WTC11 (cell line): ENCODE measurements around the gene OR8B12. TPM values are rescaled to one million over a fixed set of nuclear protein-coding genes. Genes with fewer than 3 reads are reported as not detected.

Source experiments
- ATAC-seq: fragments of 200-7000 bp; cut with Tn5 transposase; 2 replicates; pipeline ENCODE4 v1.10.0; 2021; ENCODE audit warnings: mild to moderate bottlenecking, moderate library complexity
- CTCF ChIA-PET: fragments of 300-600 bp; sonication (Branson Sonifier 250); formaldehyde crosslinking; loops from one replicate; lab custom pipeline; 2021; ENCODE audit warnings: antibody characterized with exemption; lab: Charles Lee
- POLR2A ChIA-PET: fragments of 350-600 bp; sonication (Branson Sonifier 250); formaldehyde crosslinking; loops from one replicate; lab custom pipeline; 2021; ENCODE audit warnings: antibody characterized with exemption; lab: Charles Lee
- DNase-seq: peaks from one replicate; pipeline ENCODE4 v3.0.0; 2021; ENCODE audit warnings: low spot score
- H3K27ac Mint-ChIP-seq: 2 replicates; pipeline ENCODE4 v1.8.0; 2021; ENCODE audit warnings: mixed read lengths
- H3K27me3 Mint-ChIP-seq: 2 replicates; pipeline ENCODE4 v1.8.0; 2021; ENCODE audit warnings: low read depth, mild to moderate bottlenecking, moderate library complexity, mixed read lengths
- H3K36me3 Mint-ChIP-seq: 2 replicates; pipeline ENCODE4 v1.8.0; 2021; ENCODE audit warnings: mixed read lengths
- H3K4me1 Mint-ChIP-seq: 2 replicates; pipeline ENCODE4 v1.8.0; 2022; ENCODE audit warnings: mixed read lengths
- H3K4me3 Mint-ChIP-seq: 2 replicates; pipeline ENCODE4 v1.8.0; 2021; ENCODE audit warnings: mild to moderate bottlenecking, moderate library complexity, mixed read lengths
- H3K9me3 Mint-ChIP-seq: 2 replicates; pipeline ENCODE4 v1.8.0; 2021; ENCODE audit warnings: mixed read lengths
- CREB1 ChIP-seq: sonication (generic); formaldehyde crosslinking; IDR thresholded peaks from 2 replicates; pipeline ENCODE4 v1.8.0; 2023; ENCODE audit warnings: mild to moderate bottlenecking, missing genetic modification reagents
- EMX1 ChIP-seq: fragments of 250-450 bp; sonication (Bioruptor Pico); IDR thresholded peaks from 2 replicates; pipeline ENCODE4 v1.8.0; 2021; ENCODE audit warnings: mild to moderate bottlenecking
- ETV6 ChIP-seq: sonication (generic); formaldehyde crosslinking; IDR thresholded peaks from 2 replicates; pipeline ENCODE4 v1.8.1; 2022; ENCODE audit warnings: mild to moderate bottlenecking, missing genetic modification reagents
- MXD4 ChIP-seq: fragments of 250-450 bp; sonication (Bioruptor Pico); IDR thresholded peaks from 2 replicates; pipeline ENCODE4 v1.8.0; 2021; ENCODE audit warnings: mild to moderate bottlenecking, moderate library complexity, borderline replicate concordance
- NR1H2 ChIP-seq: sonication (generic); formaldehyde crosslinking; IDR thresholded peaks from 2 replicates; pipeline ENCODE4 v1.9.0; 2021; ENCODE audit warnings: mild to moderate bottlenecking, moderate library complexity, missing genetic modification reagents
- TEAD4 ChIP-seq: sonication (generic); formaldehyde crosslinking; IDR thresholded peaks from 2 replicates; pipeline ENCODE4 v1.8.0; 2022; ENCODE audit warnings: mild to moderate bottlenecking, missing genetic modification reagents
- ZNF317 ChIP-seq: sonication (generic); formaldehyde crosslinking; IDR thresholded peaks from 2 replicates; pipeline ENCODE4 v1.8.1; 2023; ENCODE audit warnings: low read depth, mild to moderate bottlenecking, moderate library complexity, missing genetic modification reagents, borderline replicate concordance
- ZNF396 ChIP-seq: fragments of 250-450 bp; sonication (Bioruptor Pico); IDR thresholded peaks from 2 replicates; pipeline ENCODE4 v1.8.0; 2021; ENCODE audit warnings: mild to moderate bottlenecking, moderate library complexity, borderline replicate concordance
- ZNF423 ChIP-seq: fragments of 250-450 bp; sonication (Bioruptor Pico); IDR thresholded peaks from 2 replicates; pipeline ENCODE4 v2.1.2; 2022; ENCODE audit warnings: mild to moderate bottlenecking, moderate library complexity
- total RNA-seq: library from RNA; stranded (reverse); gene quantifications from 3 replicates; pipeline ENCODE4 v1.2.3, GENCODE V29; 2021
- TF ChIP-seq, protein P1 (sequence below): sonication (generic); formaldehyde crosslinking; IDR thresholded peaks from 2 replicates; pipeline ENCODE4 v1.8.1; 2023; ENCODE audit warnings: mild to moderate bottlenecking, missing genetic modification reagents
- TF ChIP-seq, protein P2 (sequence below): sonication (generic); formaldehyde crosslinking; IDR thresholded peaks from 2 replicates; pipeline ENCODE4 v1.8.1; 2023; ENCODE audit warnings: mild to moderate bottlenecking, moderate library complexity, missing genetic modification reagents
- TF ChIP-seq, protein P3 (sequence below): sonication (generic); formaldehyde crosslinking; conservative IDR thresholded peaks from 2 replicates; pipeline ENCODE4 v1.8.1; 2022; ENCODE audit warnings: mild to moderate bottlenecking, missing genetic modification reagents
- TF ChIP-seq, protein P4 (sequence below): fragments of 250-450 bp; sonication (Bioruptor Pico); IDR thresholded peaks from 2 replicates; pipeline ENCODE4 v1.8.0; 2021; ENCODE audit warnings: mild to moderate bottlenecking
- TF ChIP-seq, protein P5 (sequence below): sonication (generic); formaldehyde crosslinking; IDR thresholded peaks from 2 replicates; pipeline ENCODE4 v1.8.0; 2023; ENCODE audit warnings: mild to moderate bottlenecking, missing genetic modification reagents
- TF ChIP-seq, protein P6 (sequence below): fragments of 250-450 bp; sonication (Bioruptor Pico); IDR thresholded peaks from 2 replicates; pipeline ENCODE4 v2.1.2; 2022; ENCODE audit warnings: mild to moderate bottlenecking, moderate library complexity
- TF ChIP-seq, protein P7 (sequence below): sonication (generic); formaldehyde crosslinking; IDR thresholded peaks from 2 replicates; pipeline ENCODE4 v1.8.1; 2023; ENCODE audit warnings: mild to moderate bottlenecking, missing genetic modification reagents, moderate library complexity

OR8B12 gene
- total RNA-seq, 1 experiment from 2014 or later: not detected

DNA sequence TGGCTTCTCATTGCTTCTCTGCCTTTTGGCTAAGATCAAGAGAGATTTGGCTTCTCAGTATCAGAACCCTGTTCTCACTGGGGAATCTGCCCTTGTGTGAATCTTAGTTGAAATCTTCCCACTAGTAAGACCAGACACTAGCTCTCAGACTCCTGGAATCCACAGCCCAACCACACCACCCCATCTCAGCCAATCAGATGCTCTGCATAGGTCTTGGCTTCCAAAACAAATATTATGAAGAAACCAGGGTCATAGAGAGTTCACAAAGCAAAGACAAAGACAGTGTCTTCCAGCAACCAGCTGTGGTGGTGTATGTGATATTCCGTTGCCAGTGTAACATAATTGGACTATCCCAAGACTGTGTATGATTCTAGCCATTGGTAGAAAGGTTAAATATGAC, 5.4 kb downstream of the OR8B12 start:
- ChIA-PET POLR2A (no interaction called here), CTCF (no interaction called here)
- no peak overlapping the region for H3K4me3 Mint-ChIP-seq
- H3K36me3 Mint-ChIP-seq: no peaks in the 10 kb centered on the region
- DNase-seq: no peak
- no peaks in the 10 kb centered on the region for H3K9me3 Mint-ChIP-seq
- H3K27me3 Mint-ChIP-seq: no peaks in the 10 kb centered on the region; the same call in 1 of the 2 replicates
- H3K4me1 Mint-ChIP-seq: peaks cover 8% of the 10 kb centered on the region
- no peak for ATAC-seq
- no peak overlapping the region for H3K27ac Mint-ChIP-seq
- TF ChIP-seq, protein P1, sequence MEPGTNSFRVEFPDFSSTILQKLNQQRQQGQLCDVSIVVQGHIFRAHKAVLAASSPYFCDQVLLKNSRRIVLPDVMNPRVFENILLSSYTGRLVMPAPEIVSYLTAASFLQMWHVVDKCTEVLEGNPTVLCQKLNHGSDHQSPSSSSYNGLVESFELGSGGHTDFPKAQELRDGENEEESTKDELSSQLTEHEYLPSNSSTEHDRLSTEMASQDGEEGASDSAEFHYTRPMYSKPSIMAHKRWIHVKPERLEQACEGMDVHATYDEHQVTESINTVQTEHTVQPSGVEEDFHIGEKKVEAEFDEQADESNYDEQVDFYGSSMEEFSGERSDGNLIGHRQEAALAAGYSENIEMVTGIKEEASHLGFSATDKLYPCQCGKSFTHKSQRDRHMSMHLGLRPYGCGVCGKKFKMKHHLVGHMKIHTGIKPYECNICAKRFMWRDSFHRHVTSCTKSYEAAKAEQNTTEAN: no peak
- TF ChIP-seq, protein P2, sequence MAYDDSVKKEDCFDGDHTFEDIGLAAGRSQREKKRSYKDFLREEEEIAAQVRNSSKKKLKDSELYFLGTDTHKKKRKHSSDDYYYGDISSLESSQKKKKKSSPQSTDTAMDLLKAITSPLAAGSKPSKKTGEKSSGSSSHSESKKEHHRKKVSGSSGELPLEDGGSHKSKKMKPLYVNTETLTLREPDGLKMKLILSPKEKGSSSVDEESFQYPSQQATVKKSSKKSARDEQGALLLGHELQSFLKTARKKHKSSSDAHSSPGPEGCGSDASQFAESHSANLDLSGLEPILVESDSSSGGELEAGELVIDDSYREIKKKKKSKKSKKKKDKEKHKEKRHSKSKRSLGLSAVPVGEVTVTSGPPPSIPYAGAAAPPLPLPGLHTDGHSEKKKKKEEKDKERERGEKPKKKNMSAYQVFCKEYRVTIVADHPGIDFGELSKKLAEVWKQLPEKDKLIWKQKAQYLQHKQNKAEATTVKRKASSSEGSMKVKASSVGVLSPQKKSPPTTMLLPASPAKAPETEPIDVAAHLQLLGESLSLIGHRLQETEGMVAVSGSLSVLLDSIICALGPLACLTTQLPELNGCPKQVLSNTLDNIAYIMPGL (CRISPR knock-in tag): no peak
- TF ChIP-seq CREB1 (CRISPR knock-in tag) (no peak), TEAD4 (CRISPR knock-in tag) (no peak), ZNF396 (CRISPR knock-in tag) (no peak), ZNF317 (no peak)
- TF ChIP-seq, protein P3, sequence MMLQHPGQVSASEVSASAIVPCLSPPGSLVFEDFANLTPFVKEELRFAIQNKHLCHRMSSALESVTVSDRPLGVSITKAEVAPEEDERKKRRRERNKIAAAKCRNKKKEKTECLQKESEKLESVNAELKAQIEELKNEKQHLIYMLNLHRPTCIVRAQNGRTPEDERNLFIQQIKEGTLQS: no peak
- TF ChIP-seq, all 79 proteins: peak for 0

DNA sequence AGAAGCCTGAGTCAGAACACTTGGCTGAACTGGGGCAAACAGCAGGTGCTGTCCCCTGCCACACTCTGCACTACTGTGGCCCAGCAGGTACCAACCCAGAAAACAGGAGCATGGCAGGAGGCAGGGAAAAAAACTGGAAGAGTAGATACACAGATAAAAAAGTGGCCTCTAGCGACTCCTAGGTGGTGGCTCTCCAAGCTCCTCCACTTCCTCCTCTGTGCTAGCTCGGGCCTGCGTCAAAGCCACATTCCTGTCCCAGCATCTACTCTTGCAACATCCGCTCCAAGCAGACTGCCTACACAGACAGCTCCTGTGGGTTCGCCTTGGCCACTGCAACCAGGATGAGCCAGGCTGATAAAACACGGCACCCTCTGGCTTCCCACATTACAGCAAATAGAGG, 6.9 kb downstream of the OR8B12 start:
- no peak overlapping the region for H3K4me3 Mint-ChIP-seq
- peak overlapping the region; percentile 64; the same call in 1 of the 2 replicates for H3K27ac Mint-ChIP-seq
- no peaks in the 10 kb centered on the region for H3K36me3 Mint-ChIP-seq
- ChIA-PET CTCF (interaction anchor here (0.6 to 2.2 kb wide), 21 partner anchors 8 to 588 kb away, joined by 3 to 13 read pairs (median 4); partner anchors contain the start of gene TBRG1), POLR2A (interaction anchor here (0.7 kb wide), 1 partner anchor 86 kb away, joined by 3 read pairs; the partner anchor contains the start of gene TBRG1)
- H3K27me3 Mint-ChIP-seq: no peaks in the 10 kb centered on the region
- peaks cover 8% of the 10 kb centered on the region for H3K4me1 Mint-ChIP-seq
- no peaks in the 10 kb centered on the region for H3K9me3 Mint-ChIP-seq
- DNase-seq: peak; percentile 63
- peak; percentile 100 for ATAC-seq
- TF ChIP-seq, protein P4, sequence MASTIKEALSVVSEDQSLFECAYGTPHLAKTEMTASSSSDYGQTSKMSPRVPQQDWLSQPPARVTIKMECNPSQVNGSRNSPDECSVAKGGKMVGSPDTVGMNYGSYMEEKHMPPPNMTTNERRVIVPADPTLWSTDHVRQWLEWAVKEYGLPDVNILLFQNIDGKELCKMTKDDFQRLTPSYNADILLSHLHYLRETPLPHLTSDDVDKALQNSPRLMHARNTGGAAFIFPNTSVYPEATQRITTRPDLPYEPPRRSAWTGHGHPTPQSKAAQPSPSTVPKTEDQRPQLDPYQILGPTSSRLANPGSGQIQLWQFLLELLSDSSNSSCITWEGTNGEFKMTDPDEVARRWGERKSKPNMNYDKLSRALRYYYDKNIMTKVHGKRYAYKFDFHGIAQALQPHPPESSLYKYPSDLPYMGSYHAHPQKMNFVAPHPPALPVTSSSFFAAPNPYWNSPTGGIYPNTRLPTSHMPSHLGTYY (CRISPR knock-in tag): no peak
- TF ChIP-seq, protein P5, sequence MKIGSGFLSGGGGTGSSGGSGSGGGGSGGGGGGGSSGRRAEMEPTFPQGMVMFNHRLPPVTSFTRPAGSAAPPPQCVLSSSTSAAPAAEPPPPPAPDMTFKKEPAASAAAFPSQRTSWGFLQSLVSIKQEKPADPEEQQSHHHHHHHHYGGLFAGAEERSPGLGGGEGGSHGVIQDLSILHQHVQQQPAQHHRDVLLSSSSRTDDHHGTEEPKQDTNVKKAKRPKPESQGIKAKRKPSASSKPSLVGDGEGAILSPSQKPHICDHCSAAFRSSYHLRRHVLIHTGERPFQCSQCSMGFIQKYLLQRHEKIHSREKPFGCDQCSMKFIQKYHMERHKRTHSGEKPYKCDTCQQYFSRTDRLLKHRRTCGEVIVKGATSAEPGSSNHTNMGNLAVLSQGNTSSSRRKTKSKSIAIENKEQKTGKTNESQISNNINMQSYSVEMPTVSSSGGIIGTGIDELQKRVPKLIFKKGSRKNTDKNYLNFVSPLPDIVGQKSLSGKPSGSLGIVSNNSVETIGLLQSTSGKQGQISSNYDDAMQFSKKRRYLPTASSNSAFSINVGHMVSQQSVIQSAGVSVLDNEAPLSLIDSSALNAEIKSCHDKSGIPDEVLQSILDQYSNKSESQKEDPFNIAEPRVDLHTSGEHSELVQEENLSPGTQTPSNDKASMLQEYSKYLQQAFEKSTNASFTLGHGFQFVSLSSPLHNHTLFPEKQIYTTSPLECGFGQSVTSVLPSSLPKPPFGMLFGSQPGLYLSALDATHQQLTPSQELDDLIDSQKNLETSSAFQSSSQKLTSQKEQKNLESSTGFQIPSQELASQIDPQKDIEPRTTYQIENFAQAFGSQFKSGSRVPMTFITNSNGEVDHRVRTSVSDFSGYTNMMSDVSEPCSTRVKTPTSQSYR (CRISPR knock-in tag): no peak
- TF ChIP-seq, protein P6, sequence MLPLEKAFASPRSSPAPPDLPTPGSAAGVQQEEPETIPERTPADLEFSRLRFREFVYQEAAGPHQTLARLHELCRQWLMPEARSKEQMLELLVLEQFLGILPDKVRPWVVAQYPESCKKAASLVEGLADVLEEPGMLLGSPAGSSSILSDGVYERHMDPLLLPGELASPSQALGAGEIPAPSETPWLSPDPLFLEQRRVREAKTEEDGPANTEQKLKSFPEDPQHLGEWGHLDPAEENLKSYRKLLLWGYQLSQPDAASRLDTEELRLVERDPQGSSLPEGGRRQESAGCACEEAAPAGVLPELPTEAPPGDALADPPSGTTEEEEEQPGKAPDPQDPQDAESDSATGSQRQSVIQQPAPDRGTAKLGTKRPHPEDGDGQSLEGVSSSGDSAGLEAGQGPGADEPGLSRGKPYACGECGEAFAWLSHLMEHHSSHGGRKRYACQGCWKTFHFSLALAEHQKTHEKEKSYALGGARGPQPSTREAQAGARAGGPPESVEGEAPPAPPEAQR: 0 out of 2 replicates have a peak, but pooled peaks have one; percentile 60
- TF ChIP-seq, protein P3: no peak
- no peak for TF ChIP-seq NR1H2 (CRISPR knock-in tag)
- 0 out of 2 replicates have a peak, but pooled peaks have one; percentile 5 for TF ChIP-seq ZNF396 (CRISPR knock-in tag)
- TF ChIP-seq MXD4 (CRISPR knock-in tag): 0 out of 2 replicates have a peak, but pooled peaks have one; percentile 12
- TF ChIP-seq EMX1 (CRISPR knock-in tag): 0 out of 2 replicates have a peak, but pooled peaks have one; percentile 43
- TF ChIP-seq ETV6: peak; percentile 39; the same call in 1 of the 2 replicates
- TF ChIP-seq ZNF423: peak; percentile 58; the same call in 1 of the 2 replicates
- TF ChIP-seq, protein P7, sequence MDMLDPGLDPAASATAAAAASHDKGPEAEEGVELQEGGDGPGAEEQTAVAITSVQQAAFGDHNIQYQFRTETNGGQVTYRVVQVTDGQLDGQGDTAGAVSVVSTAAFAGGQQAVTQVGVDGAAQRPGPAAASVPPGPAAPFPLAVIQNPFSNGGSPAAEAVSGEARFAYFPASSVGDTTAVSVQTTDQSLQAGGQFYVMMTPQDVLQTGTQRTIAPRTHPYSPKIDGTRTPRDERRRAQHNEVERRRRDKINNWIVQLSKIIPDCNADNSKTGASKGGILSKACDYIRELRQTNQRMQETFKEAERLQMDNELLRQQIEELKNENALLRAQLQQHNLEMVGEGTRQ (CRISPR knock-in tag): no peak
